Mucosa of descending colon (tissue), 3 donors: ENCODE measurements around the gene TMEM52. TPM values are rescaled to one million over a fixed set of nuclear protein-coding genes. Genes with fewer than 3 reads are reported as not detected.
A peak's percentile ranks its signal among the peaks of the same experiment; 100 is the strongest.

ENCODE experiments used
- ATAC-seq: fragments of 200-7000 bp; cut with Tn5 transposase; one replicate; pipeline ENCODE4 v1.9.1; 2020; ENCODE audit warnings: mild to moderate bottlenecking, moderate library complexity
- DNase-seq, 3 donors: peaks; one replicate each; pipeline ENCODE4 v3.0.0-alpha.2; 2020
- H3K36me3 ChIP-seq: fragments of 200-600 bp; one replicate; pipeline ENCODE4 v1.8.0; 2021; ENCODE audit warnings: low read depth, mild to moderate bottlenecking
- H3K4me1 ChIP-seq: fragments of 200-600 bp; one replicate; pipeline ENCODE4 v1.8.0; 2021; ENCODE audit warnings: low read depth, mild to moderate bottlenecking
- H3K4me3 ChIP-seq: fragments of 200-600 bp; one replicate; pipeline ENCODE4 v1.8.0; 2021; ENCODE audit warnings: mild to moderate bottlenecking
- H3K9me3 ChIP-seq: fragments of 200-600 bp; one replicate; pipeline ENCODE4 v1.8.0; 2021; ENCODE audit warnings: mild to moderate bottlenecking
- intact Hi-C, 2 donors: fragments of 100-400 bp; cut with DNase I in 1 of 2; cut with micrococcal nuclease in 1 of 2; formaldehyde crosslinking; loops; one replicate each; pipeline versions ENCODE4 v1.11.0 to v1.11.1; 2022; cut with DNase I, micrococcal nuclease
- total RNA-seq, 3 donors: library from RNA; stranded (reverse); fragmentation: NEBNext Ultra II Directional in 2 of 3; extraction: Animal tissue kit (Norgen Biotek cat#: 25700) in 2 of 3; gene quantifications; one replicate each; pipeline versions ENCODE4 v1.2.1 to v1.2.4, GENCODE V29; 2021 to 2023
- TF ChIP-seq, protein P1 (sequence below): fragments of 200-600 bp; IDR thresholded peaks from one replicate; pipeline ENCODE4 v1.8.0; 2022; ENCODE audit warnings: antibody characterized with exemption, mild to moderate bottlenecking
- donor health status: DM: no; HTN: no; CAD: no; lungs with moderate emphysema.
- donor health status: DM: no; HTN: no; CAD: no.
- donor health status: DM: no; HTN: yes; CAD: no.

Gene TMEM52
- total RNA-seq, 3 donors from 2014 or later, result 1.8 to 4.0 (median 3.0) TPM

DNA sequence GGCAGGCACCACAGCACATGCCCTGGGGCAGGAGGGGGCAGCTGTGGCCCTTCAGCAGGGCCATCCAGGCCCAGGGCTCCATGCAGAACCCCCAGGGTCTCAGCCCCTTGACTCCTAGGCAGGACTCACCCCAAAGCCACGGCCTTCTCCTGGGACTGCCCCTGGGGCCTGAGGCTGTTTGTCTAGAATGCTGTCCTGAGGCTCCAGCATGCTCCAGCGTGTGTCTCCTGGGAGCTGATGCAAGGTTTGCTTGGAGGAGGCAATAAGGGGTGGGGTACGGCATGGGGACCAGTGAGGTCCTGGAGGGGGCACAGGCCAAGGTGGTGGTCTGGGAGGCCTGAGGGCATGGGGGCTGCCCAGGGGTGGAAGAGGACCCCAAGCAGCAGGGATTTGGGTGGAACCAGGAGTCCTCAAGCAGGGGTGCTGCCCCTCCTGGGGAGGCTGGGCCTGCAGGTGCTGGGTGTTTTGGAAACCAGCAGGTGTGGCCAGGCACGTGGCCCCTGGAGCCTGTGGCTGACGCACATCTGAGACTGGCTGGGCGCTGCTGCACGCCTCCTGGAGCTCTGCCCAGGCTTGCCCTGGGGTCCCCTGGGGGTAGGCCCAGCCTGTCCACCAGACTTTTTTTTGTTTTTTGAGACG is 11.9 kb downstream of the TMEM52 start:
- TF ChIP-seq, protein P1, sequence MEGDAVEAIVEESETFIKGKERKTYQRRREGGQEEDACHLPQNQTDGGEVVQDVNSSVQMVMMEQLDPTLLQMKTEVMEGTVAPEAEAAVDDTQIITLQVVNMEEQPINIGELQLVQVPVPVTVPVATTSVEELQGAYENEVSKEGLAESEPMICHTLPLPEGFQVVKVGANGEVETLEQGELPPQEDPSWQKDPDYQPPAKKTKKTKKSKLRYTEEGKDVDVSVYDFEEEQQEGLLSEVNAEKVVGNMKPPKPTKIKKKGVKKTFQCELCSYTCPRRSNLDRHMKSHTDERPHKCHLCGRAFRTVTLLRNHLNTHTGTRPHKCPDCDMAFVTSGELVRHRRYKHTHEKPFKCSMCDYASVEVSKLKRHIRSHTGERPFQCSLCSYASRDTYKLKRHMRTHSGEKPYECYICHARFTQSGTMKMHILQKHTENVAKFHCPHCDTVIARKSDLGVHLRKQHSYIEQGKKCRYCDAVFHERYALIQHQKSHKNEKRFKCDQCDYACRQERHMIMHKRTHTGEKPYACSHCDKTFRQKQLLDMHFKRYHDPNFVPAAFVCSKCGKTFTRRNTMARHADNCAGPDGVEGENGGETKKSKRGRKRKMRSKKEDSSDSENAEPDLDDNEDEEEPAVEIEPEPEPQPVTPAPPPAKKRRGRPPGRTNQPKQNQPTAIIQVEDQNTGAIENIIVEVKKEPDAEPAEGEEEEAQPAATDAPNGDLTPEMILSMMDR, result no peak

DNA sequence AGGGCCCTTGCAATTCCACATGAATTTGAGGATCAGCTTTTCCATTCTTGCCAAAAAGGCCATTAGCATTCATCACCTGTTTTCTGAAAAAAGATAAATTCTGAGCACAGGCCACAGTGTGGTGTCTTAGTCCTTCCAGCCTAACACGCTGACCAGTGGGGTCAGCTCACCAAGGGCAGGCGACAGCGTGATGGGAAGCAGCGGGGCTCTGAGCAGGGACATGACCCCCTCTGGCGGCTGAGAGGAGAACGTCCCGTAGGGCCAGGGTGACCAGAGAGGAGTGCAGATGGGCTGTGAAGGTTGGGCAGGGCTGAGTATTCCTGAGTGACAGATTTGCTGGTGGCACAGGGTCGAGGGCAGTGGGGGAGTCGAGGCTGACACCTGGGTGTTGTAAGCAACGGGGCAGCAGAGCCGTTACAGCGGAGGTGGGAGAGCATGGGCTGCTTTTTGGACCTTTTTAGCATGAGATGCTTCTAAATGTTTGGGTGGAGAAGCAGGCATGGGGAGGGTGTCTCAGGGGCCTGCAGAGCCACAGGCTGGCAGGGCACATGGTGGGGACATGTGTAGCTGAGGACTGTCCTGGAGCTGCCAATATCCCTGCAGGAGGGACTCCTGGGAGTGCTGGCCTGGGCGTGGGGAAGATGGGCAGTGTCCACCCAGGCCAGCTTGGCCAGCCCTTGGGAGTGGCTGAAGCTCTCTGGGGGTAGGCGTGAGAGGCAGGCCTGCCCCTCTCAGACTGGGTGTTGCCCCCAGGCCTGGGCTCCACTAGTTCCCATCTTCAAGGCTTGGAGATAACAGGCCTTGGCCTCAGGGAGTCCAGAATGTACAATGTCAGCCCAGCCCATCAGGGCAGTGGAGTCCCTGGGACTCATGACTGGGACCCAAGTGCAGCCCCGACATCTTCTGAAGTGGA is 12.6 kb downstream of the TMEM52 start:
- intact Hi-C loops, result loop anchor here in 1 of 2 donors (10.0 kb wide), 1 partner anchor 122 kb away; no protein-coding TSS in a partner anchor
- H3K4me1 ChIP-seq, result peaks cover 11% of the 10 kb centered on the region
- H3K4me3 ChIP-seq, result no peak overlapping the region
- DNase-seq (peak; percentile 86 to 88 (median 87)), ATAC-seq (peak; percentile 66)
- TF ChIP-seq, protein P1, result peak; percentile 92
- no peaks in the 10 kb centered on the region for H3K36me3 ChIP-seq
- no peaks in the 10 kb centered on the region for H3K9me3 ChIP-seq

More for the DNA sequence above, 11.9 kb downstream of the TMEM52 start:
- Histone ChIP-seq H3K4me1 (peaks cover 11% of the 10 kb centered on the region), H3K4me3 (no peak overlapping the region), H3K9me3 (no peaks in the 10 kb centered on the region), H3K36me3 (no peaks in the 10 kb centered on the region)
- DNase-seq, result peak in 1 of 3 donors; percentile 72
- no peak for ATAC-seq
- intact Hi-C loops, result loop anchor here in 1 of 2 donors (10.0 kb wide), 1 partner anchor 122 kb away; no protein-coding TSS in a partner anchor

DNA sequence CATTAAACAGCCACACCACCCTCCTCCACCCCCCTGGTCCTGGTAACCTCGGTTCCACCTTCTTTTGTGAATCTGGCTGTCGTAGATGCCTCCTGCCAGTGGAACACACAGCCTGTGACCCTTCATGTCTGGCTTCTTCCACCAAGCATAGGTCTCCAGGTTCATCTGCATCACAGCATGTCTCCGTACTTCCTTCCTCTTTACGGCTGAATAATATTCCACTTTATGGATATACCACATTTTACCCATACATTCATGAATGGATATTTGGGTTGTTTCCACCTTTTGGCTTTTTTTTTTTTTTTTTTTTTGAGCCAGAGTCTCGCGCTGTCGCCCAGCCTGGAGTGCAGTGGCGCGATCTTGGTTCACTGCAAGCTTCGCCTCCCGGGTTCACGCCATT is 15.9 kb downstream of the TMEM52 start:
- no peak overlapping the region for H3K4me3 ChIP-seq
- ATAC-seq (no peak), DNase-seq (no peak)
- H3K36me3 ChIP-seq, result no peaks in the 10 kb centered on the region
- intact Hi-C loops, result loop anchor here in 1 of 2 donors (10.0 kb wide), 1 partner anchor 118 kb away; no protein-coding TSS in a partner anchor
- TF ChIP-seq, protein P1, result no peak
- H3K4me1 ChIP-seq, result peaks cover 3% of the 10 kb centered on the region
- no peaks in the 10 kb centered on the region for H3K9me3 ChIP-seq

DNA sequence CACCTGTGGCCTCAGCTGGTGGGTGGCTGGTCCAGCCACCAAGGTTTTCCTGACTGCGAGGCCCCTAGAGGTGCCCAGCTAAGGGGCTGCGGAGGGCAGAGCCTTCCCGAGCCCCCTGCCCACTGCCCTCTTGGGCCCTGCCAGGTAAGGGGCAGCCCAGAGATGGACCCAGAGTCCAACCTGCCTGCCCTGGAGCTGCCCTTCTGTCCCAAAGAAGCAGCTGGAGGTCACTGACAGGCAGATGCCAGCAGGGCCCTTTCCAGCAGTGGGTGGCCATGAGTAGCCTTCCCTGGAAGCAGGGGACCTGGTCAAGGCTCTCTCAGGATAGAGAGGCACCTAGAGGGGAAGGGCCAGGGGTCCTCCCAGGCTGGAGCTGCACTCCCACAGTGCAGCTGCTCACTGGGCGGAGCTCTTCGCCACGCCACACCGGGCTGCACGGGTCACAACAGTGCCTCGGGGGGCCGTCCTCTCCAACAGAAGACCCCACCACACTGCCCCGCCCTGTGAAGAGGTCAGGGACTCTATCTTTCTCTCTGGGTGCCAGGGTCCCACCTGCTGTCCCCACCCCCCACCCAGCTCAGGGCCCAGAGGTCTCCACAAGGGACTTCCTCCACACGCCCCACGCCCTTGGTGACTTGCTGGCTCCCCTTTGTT is 17.3 kb downstream of the TMEM52 start:
- TF ChIP-seq, protein P1, result no peak
- no peak for ATAC-seq

More for the DNA sequence above, 17.3 kb downstream of the TMEM52 start:
- H3K4me3 ChIP-seq, result no peak overlapping the region
- no peaks in the 10 kb centered on the region for H3K36me3 ChIP-seq
- H3K4me1 ChIP-seq, result peaks cover 4% of the 10 kb centered on the region
- peak in 1 of 3 donors; percentile 36 for DNase-seq
- no peaks in the 10 kb centered on the region for H3K9me3 ChIP-seq
- intact Hi-C loops, result loop anchor here in 1 of 2 donors (10.0 kb wide), 1 partner anchor 117 kb away; no protein-coding TSS in a partner anchor
